ENCODE results near the gene EMILIN1.
A peak's percentile ranks its signal among the peaks of the same experiment; 100 is the strongest.

Gene EMILIN1

DNA sequence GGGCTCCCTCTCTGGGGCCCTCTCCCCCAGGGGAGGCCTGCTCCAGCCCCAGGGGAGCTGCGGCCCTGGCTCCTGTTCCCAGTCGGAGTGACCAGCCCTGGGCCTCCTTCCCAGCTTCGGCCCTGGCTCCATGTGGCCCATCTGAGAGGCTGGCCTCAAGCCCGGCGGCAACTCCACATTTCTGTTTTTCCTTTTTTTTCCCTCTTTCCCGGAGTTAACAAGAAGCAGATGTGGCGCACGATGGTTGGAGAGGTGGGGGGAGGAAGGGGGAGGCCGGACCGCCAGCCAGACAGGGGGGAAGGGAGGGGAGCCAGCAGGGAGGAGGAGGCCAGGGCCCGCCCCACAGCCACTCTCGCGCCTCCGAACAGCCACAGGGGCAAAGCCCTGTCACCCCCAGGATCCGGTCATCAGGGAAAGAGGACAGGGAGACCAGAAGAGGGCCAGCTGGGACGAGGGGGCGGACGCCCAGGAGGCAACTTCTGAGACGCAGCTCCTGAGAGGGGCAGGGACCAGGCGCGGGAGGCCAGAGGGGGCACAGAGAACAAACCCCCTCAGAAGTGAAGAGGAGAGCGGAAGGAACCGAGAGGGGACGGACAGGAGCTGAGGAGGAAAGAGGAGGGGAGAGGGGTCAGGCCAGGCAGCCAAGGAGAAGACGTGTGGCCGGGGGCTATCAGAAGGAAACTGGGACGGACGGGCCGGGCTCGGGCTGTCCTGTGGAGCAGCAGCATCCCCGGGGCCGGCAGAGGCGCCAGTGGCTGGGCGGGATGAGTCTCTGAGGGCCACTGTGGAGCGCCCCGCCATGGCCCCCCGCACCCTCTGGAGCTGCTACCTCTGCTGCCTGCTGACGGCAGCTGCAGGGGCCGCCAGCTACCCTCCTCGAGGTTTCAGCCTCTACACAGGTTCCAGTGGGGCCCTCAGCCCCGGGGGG is at the start of gene EMILIN1:
Gene EMILIN1, plus strand, starts transcription at position 349 of the 928 bp plus-strand sequence. Its CDS starts 451 bp downstream, at position 800.
- DNase-seq = no peak

DNA sequence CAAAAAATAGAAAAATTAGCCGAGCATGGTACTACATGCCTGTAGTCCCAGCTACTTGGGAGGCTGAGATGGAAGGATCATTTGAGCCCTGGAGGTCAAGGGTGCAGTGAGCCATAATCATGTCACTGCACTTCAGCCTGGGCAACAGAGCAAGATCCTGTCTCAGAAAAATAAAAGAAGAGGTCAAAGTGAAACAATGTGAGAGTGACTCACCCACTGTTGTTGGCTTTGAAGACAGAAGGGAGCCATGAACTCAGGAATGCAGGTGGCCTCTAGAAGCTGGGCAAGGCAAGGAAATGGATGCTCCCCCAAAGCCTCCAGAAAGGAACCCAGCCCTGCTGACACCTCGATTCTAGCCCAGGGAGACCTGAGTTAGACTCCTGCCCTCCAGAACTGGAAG is 49.4 kb upstream of the EMILIN1 start:
- no peak for DNase-seq

DNA sequence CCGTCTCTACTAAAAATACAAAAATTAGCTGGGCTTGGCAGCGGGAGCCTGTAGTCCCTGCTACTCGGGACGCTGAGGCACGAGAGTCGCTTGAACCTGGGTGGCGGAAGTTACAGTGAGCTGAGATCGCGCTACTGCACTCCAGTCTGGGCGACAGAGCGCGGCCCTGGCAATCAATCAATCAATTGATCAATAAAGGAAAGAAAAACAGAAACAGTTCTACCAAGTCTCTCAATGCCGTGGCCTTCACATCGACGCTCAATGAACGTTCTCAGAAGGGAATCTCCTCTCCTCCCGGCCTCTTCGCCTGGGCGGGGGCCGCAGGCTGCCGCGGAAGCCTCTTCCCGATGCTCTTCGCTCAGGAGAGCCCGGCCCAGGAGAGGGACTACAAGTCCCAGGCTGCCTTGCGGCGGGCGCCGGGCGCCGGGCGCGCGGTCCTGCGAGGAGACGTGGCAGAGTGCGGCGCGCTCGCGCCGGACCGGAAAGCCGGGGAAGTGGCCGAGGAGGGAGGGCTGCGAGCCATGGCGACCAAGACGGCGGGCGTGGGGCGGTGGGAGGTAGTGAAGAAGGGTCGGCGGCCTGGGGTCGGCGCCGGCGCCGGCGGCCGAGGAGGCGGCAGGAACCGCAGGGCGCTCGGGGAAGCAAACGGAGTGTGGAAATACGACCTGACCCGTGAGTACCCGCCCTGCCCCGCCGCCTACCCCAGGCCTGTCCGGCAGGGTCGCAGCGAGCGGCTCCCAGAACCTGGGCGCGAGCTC is 45.7 kb upstream of the EMILIN1 start, which contains the start of gene TMEM214:
Gene TMEM214, plus strand, starts transcription at position 471 of the 758 bp plus-strand sequence. Its CDS starts 51 bp downstream, at position 522.
- DNase-seq = peak; percentile 80

DNA sequence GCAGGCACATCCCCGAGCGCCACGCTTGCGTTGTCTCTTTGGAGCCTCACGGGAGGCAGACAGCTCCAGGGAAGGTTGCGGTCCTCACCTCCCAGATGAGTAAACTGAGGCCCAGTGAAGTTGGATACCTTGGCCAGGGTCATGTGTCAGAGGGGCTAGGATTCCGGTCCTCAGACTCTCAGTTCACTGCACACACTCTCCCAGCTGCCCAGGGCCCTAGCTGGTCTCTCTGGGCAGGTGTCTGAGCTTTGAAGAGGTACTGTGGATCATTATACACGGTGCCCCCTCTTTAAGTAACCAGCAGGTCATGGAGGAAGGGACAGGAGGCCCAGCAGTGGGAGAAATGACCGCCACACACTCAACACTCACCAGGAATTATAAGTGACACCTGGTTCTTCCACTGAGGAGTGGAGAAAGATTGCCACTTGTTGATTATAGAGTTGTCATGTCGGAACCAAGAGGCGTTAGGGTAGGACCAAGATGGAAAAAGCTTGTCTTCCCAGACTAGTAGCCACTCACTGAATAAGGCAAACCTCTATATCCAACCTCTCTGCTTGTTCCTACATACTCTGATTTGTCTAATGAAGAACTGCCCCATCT is 45.1 kb upstream of the EMILIN1 start:
- DNase-seq = peak; percentile 7

DNA sequence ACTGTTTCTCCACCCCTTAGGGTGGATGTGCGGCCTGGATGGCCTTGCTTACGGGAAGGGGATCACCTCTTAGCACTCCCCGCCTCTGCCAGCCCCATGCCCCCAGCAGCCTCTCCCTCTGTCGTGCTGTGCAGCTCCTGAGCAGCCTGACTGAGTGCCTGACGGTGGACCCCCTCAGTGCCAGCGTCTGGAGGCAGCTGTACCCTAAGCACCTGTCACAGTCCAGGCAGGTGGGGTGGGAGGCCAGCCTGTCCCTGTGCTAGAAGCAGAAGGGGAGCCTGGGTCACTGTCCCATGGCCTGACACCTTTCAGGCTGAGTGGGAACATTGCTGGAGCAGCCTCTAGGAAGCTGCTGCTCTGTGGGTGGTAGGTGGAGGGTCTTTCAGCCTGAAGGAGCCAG is 40.4 kb upstream of the EMILIN1 start:
- no peak for DNase-seq

DNA sequence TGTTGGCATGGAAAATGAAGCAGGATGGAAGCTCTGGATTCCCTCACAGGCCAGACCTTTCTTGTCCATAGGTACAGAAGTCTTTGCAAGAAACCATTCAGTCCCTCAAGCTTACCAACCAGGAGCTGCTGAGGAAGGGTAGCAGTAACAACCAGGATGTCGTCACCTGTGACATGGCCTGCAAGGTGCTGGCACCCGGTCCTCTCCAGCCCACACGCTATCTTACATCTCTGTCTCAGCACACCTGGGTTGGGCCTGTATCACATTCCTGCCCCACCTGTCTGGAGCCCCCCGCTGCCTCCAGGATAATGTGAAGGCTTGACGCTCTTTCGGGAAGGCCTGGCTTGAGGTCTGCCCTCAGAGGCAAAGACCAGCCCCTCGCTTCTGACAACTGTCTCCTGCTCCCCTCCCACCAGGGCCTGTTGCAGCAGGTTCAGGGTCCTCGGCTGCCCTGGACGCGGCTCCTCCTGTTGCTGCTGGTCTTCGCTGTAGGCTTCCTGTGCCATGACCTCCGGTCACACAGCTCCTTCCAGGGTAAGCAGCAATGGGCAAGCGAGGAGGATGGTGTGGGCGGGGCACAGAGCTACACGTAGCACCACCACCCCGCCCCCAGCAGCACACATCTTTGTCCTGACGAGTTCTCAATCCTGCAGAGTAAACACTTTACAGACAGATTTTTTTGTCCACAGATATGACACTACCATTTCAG is 39.6 kb upstream of the EMILIN1 start:
- DNase-seq = no peak

DNA sequence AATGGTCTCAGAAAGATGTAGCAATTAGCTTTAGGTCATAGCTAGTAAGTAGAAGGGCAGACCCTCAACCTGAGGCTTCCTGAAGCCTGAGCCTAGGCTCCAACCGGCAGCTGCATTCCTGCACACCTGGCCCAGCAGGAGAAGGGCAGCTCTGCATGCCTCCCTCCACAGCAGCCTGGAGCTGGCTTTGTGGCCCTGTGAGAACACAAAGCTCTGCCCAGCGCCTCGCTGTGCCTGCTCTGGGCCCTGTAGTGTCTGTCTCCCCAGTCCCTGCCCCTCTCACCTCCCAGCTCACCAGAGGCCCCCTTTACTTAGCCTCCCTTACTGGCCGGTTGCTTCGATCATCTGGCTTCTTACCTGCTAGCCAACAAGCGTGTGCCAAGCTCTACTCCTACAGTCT is 39.0 kb upstream of the EMILIN1 start:
- DNase-seq = no peak

DNA sequence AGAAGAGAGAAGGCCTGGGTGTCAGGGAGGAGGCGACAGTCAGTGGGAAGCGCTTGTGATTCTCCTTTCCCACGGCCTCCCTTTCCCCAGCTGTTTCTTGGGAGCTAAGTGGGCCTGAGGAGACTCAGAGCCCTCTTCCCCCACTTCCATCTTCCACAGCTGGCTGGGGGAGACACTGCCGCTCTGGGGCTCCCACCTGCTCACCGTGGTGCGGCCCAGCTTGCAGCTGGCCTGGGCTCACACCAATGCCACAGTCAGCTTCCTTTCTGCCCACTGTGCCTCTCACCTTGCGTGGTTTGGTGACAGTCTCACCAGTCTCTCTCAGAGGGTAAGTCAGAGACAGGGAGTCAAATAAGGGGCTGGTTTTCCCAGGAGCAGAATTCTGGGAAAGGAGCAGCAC is 38.5 kb upstream of the EMILIN1 start:
- no peak for DNase-seq

DNA sequence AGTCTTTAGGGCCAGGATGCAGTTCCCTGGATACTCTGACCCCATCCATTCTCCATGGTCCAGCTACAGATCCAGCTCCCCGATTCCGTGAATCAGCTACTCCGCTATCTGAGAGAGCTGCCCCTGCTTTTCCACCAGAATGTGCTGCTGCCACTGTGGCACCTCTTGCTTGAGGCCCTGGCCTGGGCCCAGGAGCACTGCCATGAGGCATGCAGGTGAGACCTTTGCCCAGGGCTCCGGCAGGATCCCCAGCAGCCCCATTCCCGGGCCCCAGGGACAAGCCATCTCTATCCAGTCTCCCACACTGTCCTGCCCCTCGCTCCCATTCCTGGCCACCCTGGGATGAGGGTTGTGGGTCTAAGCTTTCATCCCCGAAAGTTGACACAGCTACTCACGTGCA is 38.1 kb upstream of the EMILIN1 start:
- DNase-seq = no peak

DNA sequence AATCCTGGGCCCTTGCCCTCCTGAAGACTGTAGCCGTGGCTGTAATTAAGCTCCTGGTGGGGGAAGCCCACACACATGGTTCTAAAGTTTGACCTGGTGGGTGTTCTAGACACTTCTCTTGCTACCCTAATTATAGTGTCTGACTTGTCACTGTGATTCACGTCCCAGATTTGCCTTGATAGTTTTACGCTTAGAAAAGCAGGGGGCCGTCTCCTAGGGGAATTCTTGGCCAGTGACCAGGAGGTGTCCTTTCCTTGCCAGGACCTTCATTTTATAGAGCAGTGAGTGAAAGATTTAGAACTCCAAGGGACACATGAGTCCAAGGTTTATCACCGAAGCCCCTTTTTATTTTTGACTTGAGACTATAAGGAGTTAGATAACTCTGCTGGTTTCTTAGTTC is 36.7 kb upstream of the EMILIN1 start:
- no peak for DNase-seq

DNA sequence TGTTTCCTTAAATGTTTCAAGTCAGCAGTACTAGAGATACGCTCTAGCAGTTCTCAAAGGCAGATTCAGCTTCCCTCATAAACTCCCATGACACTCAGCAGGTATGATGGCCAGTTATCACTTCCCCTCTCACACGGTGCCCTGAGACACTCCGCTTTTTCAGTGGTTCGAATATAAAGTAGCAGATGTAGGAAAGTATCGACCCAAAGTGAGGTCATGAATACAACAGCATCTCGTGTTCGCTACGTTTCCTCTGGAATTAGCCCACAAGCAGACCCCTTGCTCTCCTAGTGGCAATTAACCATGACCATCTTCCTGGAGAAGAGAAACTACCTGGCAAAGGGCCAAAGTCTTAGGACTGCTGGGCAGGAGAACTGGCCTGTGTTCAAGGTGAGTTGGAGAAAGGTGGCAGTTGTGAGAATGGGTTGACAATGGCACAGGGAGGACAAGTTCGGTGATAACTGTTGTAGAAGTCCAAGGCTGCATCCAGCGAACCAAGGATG is 36.2 kb upstream of the EMILIN1 start:
- DNase-seq = no peak

DNA sequence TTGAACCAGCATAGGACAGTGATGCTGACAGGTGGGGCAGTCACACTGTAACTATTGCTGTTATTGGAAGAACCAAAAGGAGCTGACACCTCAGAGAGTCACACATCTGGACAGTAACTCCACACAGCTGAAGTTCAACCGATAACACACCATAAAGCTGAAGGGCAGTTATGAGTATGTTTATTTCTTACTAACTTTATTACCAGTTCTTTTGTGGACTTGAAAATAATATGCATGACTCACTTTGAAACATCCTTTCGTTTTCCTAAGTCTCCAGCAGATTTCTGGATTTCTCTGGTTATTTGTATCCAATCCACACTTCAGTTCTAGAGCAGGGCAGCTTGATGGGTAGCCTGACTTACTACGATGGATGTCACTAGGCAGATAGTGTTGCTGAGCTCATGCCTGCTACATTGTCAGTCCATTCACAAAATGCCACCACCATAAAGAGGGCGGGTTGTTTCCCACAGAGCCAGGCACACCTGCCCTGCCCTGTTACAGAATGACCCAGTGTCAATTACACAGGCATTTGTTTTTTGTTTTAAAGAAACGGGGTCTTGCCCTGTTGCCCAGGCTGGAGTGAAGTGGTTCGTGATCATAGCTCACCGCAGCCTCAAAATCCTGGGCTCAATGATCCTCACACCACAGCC is 35.3 kb upstream of the EMILIN1 start:
- no peak for DNase-seq

DNA sequence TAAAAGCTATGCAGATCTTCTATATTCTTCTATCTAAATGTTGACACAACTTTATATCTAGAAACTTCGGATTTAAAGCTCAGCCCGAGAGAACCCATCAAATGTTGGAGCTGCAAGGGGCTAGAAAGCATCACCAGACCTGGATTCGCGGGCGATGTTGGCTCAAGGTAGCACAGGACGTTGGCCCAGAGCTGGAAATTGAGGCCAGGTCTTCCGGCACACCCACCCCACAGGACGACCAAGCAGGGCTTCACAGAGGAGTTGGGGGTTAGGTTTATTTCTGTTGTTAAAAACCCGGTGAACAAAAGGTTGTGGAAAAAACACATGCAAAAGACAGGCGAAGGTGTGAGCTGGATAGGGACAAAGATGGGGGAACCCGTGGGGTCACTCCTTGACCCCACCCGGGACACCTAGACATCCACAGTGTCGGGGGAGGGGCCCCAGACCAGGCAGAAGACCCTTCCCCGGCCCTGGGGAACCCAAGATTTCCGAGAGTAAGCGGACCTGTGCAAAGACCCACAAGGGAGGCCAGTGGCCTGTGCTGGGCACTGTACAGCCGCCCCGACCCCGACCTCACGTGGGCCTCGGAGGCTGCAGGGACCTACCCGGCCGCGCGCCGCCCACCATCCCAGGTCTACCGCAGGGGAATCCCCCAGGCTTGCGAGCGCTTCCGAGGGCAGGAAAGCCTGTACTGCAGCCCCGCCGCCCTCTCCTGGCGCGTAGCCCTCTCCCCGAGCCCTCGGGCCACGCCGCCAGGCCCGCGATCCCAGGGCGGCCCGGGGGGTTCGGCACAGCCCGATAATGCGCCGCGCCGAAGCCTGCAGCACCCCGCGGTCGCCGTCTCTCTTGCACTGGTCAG is 28.8 kb upstream of the EMILIN1 start:
- DNase-seq = peak; percentile 72

DNA sequence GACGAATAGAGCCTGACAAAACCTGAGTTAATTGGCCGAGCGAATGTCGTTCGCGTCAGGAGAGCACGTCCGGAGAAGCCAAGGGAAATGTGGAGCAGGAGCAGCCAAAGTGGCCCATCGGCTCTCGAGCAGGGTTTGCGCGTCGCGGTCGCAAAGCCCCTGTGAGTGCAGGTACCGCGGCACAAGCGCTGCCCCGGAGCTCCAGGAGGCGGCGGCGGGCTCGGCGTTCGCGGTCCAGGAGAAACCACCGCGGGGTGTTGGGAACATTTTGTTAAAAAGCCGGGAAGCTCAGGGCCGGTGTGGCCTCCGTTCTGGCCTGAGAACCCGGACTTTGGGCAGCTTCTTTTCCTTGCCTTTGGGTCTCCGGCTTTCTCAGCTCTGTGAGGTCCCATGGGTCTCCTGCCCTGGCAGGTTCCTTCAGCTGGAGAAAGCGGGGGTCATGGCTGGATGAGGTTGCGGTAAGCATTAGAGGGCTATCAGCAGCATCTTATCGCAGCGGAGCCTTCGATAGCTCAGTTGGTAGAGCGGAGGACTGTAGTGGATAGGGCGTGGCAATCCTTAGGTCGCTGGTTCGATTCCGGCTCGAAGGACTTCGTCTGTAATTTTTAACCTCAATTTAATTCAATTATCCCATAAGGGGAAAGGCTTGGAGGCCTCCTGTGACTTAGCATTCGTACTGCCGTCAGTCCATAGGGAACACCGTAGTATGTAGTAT is 28.0 kb upstream of the EMILIN1 start:
- DNase-seq = peak; percentile 96

DNA sequence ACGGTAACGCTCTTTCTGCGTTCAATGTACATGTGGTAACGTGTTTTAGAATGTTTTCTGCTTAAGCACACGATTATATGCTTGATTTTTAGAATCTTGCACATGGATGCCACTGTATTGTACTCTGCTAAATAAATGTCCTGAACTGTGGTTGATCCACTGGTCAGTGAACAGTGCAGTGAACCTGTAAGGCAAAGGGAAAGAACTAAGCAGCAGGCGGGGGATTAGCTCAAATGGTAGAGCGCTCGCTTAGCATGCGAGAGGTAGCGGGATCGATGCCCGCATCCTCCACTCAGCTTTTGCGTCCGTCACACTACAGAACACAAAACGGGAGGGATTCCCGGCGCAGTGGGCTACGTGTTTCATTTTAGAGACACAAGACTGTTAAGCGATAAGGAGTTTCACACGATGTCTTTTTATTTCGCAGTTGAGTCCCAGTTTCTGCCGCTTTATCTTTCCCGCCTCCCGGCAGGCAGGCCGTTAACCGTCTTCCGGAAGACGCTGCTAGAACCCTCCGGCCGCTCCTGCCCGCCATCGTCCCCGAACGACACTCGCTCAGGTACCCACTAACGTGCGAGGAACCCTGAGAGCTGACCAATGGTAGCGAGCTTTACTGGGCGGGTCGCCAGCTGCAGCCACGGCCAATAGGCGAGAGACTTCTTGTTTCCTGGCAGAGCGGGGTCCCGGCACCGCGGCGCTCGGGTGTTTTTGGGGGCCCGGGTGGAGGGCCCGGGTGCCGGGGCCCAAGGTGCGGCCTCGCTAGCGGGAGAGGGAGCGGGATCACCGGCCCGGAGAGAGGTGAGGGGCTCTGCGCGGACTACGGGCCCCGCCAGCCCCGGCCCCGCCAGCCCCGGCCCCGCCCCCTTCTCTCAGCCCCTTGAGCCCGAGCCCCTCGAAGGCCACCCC is 27.2 kb upstream of the EMILIN1 start, which contains the start of gene AGBL5:
Gene AGBL5, plus strand, starts transcription at position 673 of the 906 bp plus-strand sequence. CDS start 1,291 bp downstream, outside the sequence.
- DNase-seq = peak; percentile 99

DNA sequence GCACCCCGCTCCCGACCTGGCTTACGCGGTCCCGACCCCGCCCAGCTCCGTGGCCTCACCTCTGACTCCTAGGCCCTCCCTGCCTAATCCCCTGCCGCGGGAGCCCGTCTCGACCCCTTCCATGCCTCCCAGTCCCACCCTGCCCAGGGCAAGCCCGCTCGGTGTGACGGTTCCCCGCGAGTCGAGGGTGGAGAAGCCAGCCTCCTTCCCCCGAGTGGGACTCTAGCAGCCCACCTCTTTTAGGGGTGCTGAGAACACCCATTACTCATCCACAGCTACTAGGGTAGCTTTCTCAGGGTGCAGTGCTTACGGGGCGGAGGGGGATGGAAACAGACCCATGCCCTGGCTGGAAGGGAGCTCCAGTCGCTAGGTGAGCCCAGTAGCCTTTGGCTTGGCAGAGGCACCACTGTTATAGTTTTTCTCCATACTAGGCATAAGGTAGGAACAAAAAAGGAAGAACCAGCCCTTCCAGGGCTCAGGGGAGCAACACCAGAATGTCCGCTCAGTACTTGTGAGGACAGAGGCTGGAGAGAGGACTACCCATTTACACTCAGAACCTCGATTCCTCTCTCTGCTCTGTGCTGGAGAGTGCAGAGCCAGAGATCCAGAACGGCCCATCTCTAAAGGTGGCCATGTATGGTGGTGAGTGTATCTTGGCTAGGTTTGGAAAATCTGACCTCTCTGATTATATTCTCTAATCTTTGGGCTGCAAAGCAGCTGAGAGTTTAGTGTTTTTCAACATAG is 26.3 kb upstream of the EMILIN1 start:
- DNase-seq = no peak

DNA sequence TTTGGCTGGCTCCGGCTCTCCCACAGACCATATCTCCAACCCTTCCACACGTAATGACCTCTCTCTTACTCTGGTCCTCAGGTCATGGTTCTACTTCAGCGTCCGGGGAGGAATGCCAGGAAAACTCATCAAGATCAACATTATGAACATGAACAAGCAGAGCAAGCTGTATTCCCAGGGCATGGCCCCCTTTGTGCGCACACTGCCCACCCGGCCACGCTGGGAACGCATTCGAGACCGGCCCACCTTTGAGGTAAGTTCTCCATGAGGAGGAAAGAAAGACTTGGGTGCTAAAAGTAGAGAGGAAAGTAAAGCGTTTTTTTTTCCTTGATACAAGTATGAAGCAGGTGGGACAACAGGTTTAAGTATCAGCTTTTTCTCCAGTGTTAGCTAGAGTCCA is 25.1 kb upstream of the EMILIN1 start:
- no peak for DNase-seq

DNA sequence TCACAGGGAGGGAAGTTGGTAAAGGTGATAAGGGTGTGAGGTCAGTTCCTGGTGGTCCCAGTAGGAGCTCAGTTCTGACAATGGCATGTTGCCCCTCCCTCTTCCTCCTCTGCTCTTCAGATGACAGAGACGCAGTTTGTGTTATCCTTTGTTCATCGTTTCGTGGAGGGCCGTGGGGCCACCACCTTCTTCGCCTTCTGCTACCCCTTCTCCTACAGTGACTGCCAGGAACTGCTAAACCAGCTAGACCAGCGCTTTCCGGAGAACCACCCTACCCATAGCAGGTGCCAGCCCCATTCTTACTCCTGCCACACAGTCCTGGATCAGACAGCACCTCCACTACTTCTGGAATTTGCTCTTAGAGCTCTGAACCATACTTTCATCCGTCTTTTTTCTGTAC is 24.6 kb upstream of the EMILIN1 start:
- no peak for DNase-seq
